Endothelial cell of umbilical vein (primary cell): ENCODE results near the gene MBNL2. TPM values are rescaled to one million over a fixed set of nuclear protein-coding genes. Genes with fewer than 3 reads are reported as not detected.

Source experiments
- BruUV-seq: library from RNA; stranded (reverse); fragments of 400-500 nt; replicated peaks from 2 replicates; lab custom pipeline; 2021; lab: Mats Ljungman, UMichigan
- CTCF ChIA-PET: fragments of 300-600, 350-600 bp; sonication (Branson Sonifier 250); formaldehyde crosslinking; loops from one replicate; lab custom pipeline; 2021; ENCODE audit warnings: antibody characterized with exemption, inconsistent platforms; lab: Charles Lee
- POLR2A ChIA-PET: fragments of 300-600, 350-600 bp; sonication (Branson Sonifier 250); formaldehyde crosslinking; loops from one replicate; lab custom pipeline; 2021; ENCODE audit warnings: antibody characterized with exemption, inconsistent platforms; lab: Charles Lee
- DNase-seq: peaks from one replicate; pipeline ENCODE4 v3.0.0-alpha.2; 2011; ENCODE audit warnings: low read depth, low spot score
- FAIRE-seq: peaks from 2 replicates; lab custom pipeline; 2011; peaks lifted over from hg19 to GRCh38; lab: Jason Lieb, UNC
- H2AFZ ChIP-seq: 2 replicates; pipeline ENCODE4 v1.6.0; 2012; ENCODE audit warnings: low read depth, low read length, control low read depth, inconsistent platforms
- H3K27ac ChIP-seq: 2 replicates; pipeline ENCODE4 v1.5.1; 2011; ENCODE audit warnings: low read depth, mild to moderate bottlenecking, control low read depth, low read length, moderate library complexity; ENCODE audit not compliant: insufficient read depth
- H3K27me3 ChIP-seq, 2 experiments: 2 replicates each; pipeline versions ENCODE4 v1.6.0 to v1.6.1; 2011; ENCODE audit warnings: low read length in 2 of 2, mixed read lengths in 1 of 2; ENCODE audit not compliant: control insufficient read depth in 2 of 2, insufficient read depth in 2 of 2
- H3K36me3 ChIP-seq, 2 experiments: 2 replicates in 1 of 2; 3 replicates in 1 of 2; pipeline ENCODE4 v1.5.1; 2011; ENCODE audit warnings: low read length in 2 of 2, mild to moderate bottlenecking in 1 of 2, moderate library complexity in 1 of 2; ENCODE audit not compliant: control insufficient read depth in 2 of 2, insufficient read depth in 2 of 2; ENCODE audit errors: extremely low read depth in 1 of 2
- H3K4me1 ChIP-seq: 3 replicates; pipeline ENCODE4 v1.5.1; 2011; ENCODE audit warnings: mild to moderate bottlenecking, low read length; ENCODE audit not compliant: control insufficient read depth, insufficient read depth; ENCODE audit errors: extremely low read depth
- H3K4me2 ChIP-seq: 2 replicates; pipeline ENCODE4 v1.6.1; 2011; ENCODE audit warnings: low read length, control low read depth, mixed read lengths; ENCODE audit not compliant: insufficient read depth
- H3K4me3 ChIP-seq, 3 experiments: fragments of 200-600 bp in 1 of 3; sonication (generic), shearing (Covaris generic) in 1 of 3; replicated peaks in 1 of 3; 2 replicates each; pipeline ENCODE4 v1.5.1; 2011 to 2016; ENCODE audit warnings: control low read depth in 3 of 3, low read length in 3 of 3, mild to moderate bottlenecking in 2 of 3, inconsistent platforms in 1 of 3, low read depth in 1 of 3, moderate library complexity in 1 of 3; ENCODE audit not compliant: insufficient read depth in 1 of 3
- H3K79me2 ChIP-seq: 2 replicates; pipeline ENCODE4 v1.6.0; 2012; ENCODE audit warnings: low read length, inconsistent platforms; ENCODE audit not compliant: control insufficient read depth, insufficient read depth
- H3K9ac ChIP-seq: replicated peaks from 2 replicates; pipeline ENCODE3; 2011; ENCODE audit warnings: low read length, control low read depth; ENCODE audit not compliant: insufficient read depth; ENCODE audit errors: extremely low read depth
- H3K9me1 ChIP-seq: replicated peaks from 3 replicates; pipeline ENCODE4 v1.6.0; 2011; ENCODE audit warnings: mild to moderate bottlenecking, low read length; ENCODE audit not compliant: control insufficient read depth, insufficient read depth; ENCODE audit errors: extremely low read depth
- H3K9me3 ChIP-seq: replicated peaks from 2 replicates; pipeline ENCODE4 v1.5.1; 2012; ENCODE audit warnings: low read length, inconsistent platforms; ENCODE audit not compliant: control insufficient read depth, insufficient read depth
- H4K20me1 ChIP-seq: replicated peaks from 2 replicates; pipeline ENCODE3; 2011; ENCODE audit warnings: mild to moderate bottlenecking, low read length; ENCODE audit not compliant: control insufficient read depth, insufficient read depth; ENCODE audit errors: extremely low read depth
- CTCF ChIP-seq, 2 donors: IDR thresholded peaks; 1 replicate in 1 of 2; 2 replicates in 1 of 2; pipeline ENCODE4 v1.5.1; 2011; ENCODE audit warnings: low read length in 2 of 2, mild to moderate bottlenecking in 2 of 2, moderate library complexity in 2 of 2, control low read depth in 1 of 2, inconsistent platforms in 1 of 2, low read depth in 1 of 2; ENCODE audit not compliant: insufficient read depth in 1 of 2; ENCODE audit errors: extremely low read depth in 1 of 2
- EZH2 ChIP-seq: IDR thresholded peaks from 2 replicates; pipeline ENCODE4 v1.6.1; 2012; ENCODE audit warnings: borderline replicate concordance, low read depth, mild to moderate bottlenecking, moderate library complexity, low read length, inconsistent platforms; ENCODE audit not compliant: severe bottlenecking
- FOS ChIP-seq: IDR thresholded peaks from 2 replicates; pipeline ENCODE4 v1.6.1; 2011; ENCODE audit warnings: mild to moderate bottlenecking, low read length, moderate library complexity, borderline replicate concordance; ENCODE audit not compliant: insufficient read depth
- MAX ChIP-seq: IDR thresholded peaks from 2 replicates; pipeline ENCODE4 v1.6.1; 2011; ENCODE audit not compliant: insufficient read depth, insufficient read length
- MYC ChIP-seq: IDR thresholded peaks from one replicate; pipeline ENCODE4 v1.6.1; 2011; ENCODE audit warnings: mild to moderate bottlenecking, low read depth, low read length
- POLR2A ChIP-seq: IDR thresholded peaks from 2 replicates; pipeline ENCODE4 v1.6.1; 2012; ENCODE audit warnings: low read depth, mild to moderate bottlenecking, control low read depth, low read length
- dilution Hi-C: fragments of 300-500 bp; cut with MboI; formaldehyde crosslinking; loops from one replicate; pipeline ENCODE4 v1.15.0; 2019; ENCODE audit warnings: low sequenced_read_pairs; ENCODE audit not compliant: extremely low pct_ligation_motif_present
- intact Hi-C: fragments of 100-400 bp; cut with micrococcal nuclease; formaldehyde crosslinking; loops from one replicate; pipeline ENCODE4 v1.10.0; 2022
- polyA plus RNA-seq, 4 experiments: library from polyadenylated mRNA; depleted of rRNA in 3 of 4; stranded (reverse) in 3 of 4; unstranded in 1 of 4; fragments of >200 nt; gene quantifications; 2 replicates each; pipeline versions ENCODE4 v1.2.1 to v1.2.3, GENCODE V29; 2011 to 2012; ENCODE audit warnings: missing spikeins in 1 of 4
- total RNA-seq: library from RNA; stranded (reverse); gene quantifications from 2 replicates; pipeline ENCODE4 v1.2.3, GENCODE V29; 2021

MBNL2 gene
- total and polyA plus RNA-seq, 2 donors (not counting 3 experiments of a cell fraction or from before 2014, with no cell fraction given): 32.9 to 76.5 TPM

GRCh38 chr13:97313551-97314260 lies 91.6 kb downstream of the MBNL2 start:
- intact Hi-C loops: no loop called here
- Histone ChIP-seq H3K27me3 (no peaks in the 10 kb centered on the region), H3K36me3 (peaks cover 0 to 1% of the 10 kb centered on the region in 2 experiments), H3K4me2 (no peak overlapping the region), H3K4me3 (no peak overlapping the region), H4K20me1 (peaks cover 2% of the 10 kb centered on the region), H3K9ac (no peak overlapping the region), H3K4me1 (peaks cover 8% of the 10 kb centered on the region), H3K27ac (no peak overlapping the region), H2AFZ (no peak overlapping the region), H3K9me1 (no peaks in the 10 kb centered on the region), H3K9me3 (no peaks in the 10 kb centered on the region), H3K79me2 (peaks cover 64% of the 10 kb centered on the region)
- POLR2A ChIA-PET: no interaction called here
- TF ChIP-seq MAX (no peak), FOS (no peak), CTCF (IDR thresholded peaks at IDR 0.05; ENCODE audit: extremely low read depth in 1 of 2, insufficient read depth in 1 of 2, low read depth in 1 of 2, low read length in 2 of 2) (no peak), EZH2 (no peak), POLR2A (no peak), MYC (no peak)
- dilution Hi-C loops: no loop called here
- FAIRE-seq (peak; percentile 43), DNase-seq (no peak)
- CTCF ChIA-PET: interaction anchor here (0.6 to 1.3 kb wide), 2 partner anchors 12 to 204 kb away, joined by 3 read pairs; no protein-coding TSS in a partner anchor
- no TSS peak for BruUV-seq
